Naive thymus-derived CD4-positive, alpha-beta T cell (primary cell): ENCODE measurements around the gene RCVRN. TPM values are rescaled to one million over a fixed set of nuclear protein-coding genes. Genes with fewer than 3 reads are reported as not detected.

Source experiments
- ATAC-seq: fragments of 150-1000 bp; cut with Tn5 transposase; 2 replicates; pipeline ENCODE4 v1.10.0; 2021; ENCODE audit warnings: mild to moderate bottlenecking, moderate library complexity
- CTCF ChIA-PET: fragments of 350-600 bp; sonication (Branson Sonifier 250); formaldehyde crosslinking; loops from one replicate; lab custom pipeline; 2021; ENCODE audit warnings: antibody characterized with exemption; lab: Charles Lee
- POLR2A ChIA-PET: fragments of 350-600 bp; sonication (Branson Sonifier 250); formaldehyde crosslinking; loops from one replicate; lab custom pipeline; 2021; ENCODE audit warnings: antibody characterized with exemption, inconsistent platforms; lab: Charles Lee
- DNase-seq, 9 donors: peaks; one replicate each; pipeline versions ENCODE4 v3.0.0 to v3.0.0-alpha.2; 2020 to 2022; ENCODE audit warnings: mixed read lengths in 1 of 9
- H3K27ac ChIP-seq: one replicate; pipeline ENCODE4 v1.7.0; 2013; ENCODE audit warnings: mild to moderate bottlenecking, low read depth, low read length, moderate library complexity
- H3K27me3 ChIP-seq, 2 donors: one replicate each; pipeline ENCODE4 v1.7.0; 2013; ENCODE audit warnings: low read length in 2 of 2, mild to moderate bottlenecking in 2 of 2, moderate library complexity in 2 of 2; ENCODE audit not compliant: control insufficient read depth in 2 of 2, insufficient read depth in 2 of 2
- H3K36me3 ChIP-seq, 3 experiments: 1 replicate in 2 of 3; 2 replicates in 1 of 3; pipeline ENCODE4 v1.7.0; 2013; ENCODE audit warnings: low read length in 3 of 3, mild to moderate bottlenecking in 3 of 3, moderate library complexity in 1 of 3; ENCODE audit not compliant: insufficient read depth in 3 of 3, control insufficient read depth in 2 of 3
- H3K4me1 ChIP-seq, 2 donors: one replicate each; pipeline ENCODE4 v1.7.0; 2013; ENCODE audit warnings: low read length in 2 of 2, mild to moderate bottlenecking in 2 of 2, moderate library complexity in 1 of 2; ENCODE audit not compliant: control insufficient read depth in 2 of 2, insufficient read depth in 2 of 2
- H3K4me3 ChIP-seq: 2 replicates; pipeline ENCODE4 v1.7.0; 2013; ENCODE audit warnings: mild to moderate bottlenecking, low read length
- H3K9me3 ChIP-seq, 3 experiments: 1 replicate in 2 of 3; 2 replicates in 1 of 3; pipeline ENCODE4 v1.7.0; 2013; ENCODE audit warnings: low read length in 3 of 3; ENCODE audit not compliant: control insufficient read depth in 2 of 3
- H3K27ac Mint-ChIP-seq, 9 donors: one replicate each; pipeline ENCODE4 v1.8.0; 2020 to 2022; ENCODE audit warnings: mixed read lengths in 9 of 9, mild to moderate bottlenecking in 8 of 9, moderate library complexity in 5 of 9, inconsistent platforms in 2 of 9
- H3K27me3 Mint-ChIP-seq, 5 donors: one replicate each; pipeline ENCODE4 v1.8.0; 2021 to 2022; ENCODE audit warnings: mixed read lengths in 5 of 5, mild to moderate bottlenecking in 1 of 5
- H3K36me3 Mint-ChIP-seq, 5 donors: one replicate each; pipeline ENCODE4 v1.8.0; 2020 to 2022; ENCODE audit warnings: mixed read lengths in 5 of 5, mild to moderate bottlenecking in 3 of 5, inconsistent platforms in 1 of 5
- H3K4me1 Mint-ChIP-seq, 7 donors: one replicate each; pipeline ENCODE4 v1.8.0; 2020 to 2022; ENCODE audit warnings: mixed read lengths in 7 of 7, mild to moderate bottlenecking in 3 of 7, inconsistent platforms in 1 of 7
- H3K4me3 Mint-ChIP-seq, 10 donors: one replicate each; pipeline ENCODE4 v1.8.0; 2020 to 2022; ENCODE audit warnings: mild to moderate bottlenecking in 10 of 10, mixed read lengths in 10 of 10, moderate library complexity in 6 of 10, inconsistent platforms in 2 of 10
- H3K9me3 Mint-ChIP-seq, 11 donors: one replicate each; pipeline ENCODE4 v1.8.0; 2020 to 2022; ENCODE audit warnings: mixed read lengths in 11 of 11, mild to moderate bottlenecking in 4 of 11, inconsistent platforms in 1 of 11, moderate library complexity in 1 of 11
- intact Hi-C, 2 donors: fragments of 100-400 bp; cut with micrococcal nuclease; formaldehyde crosslinking; loops; one replicate each; pipeline ENCODE4 v1.15.1; 2023
- polyA plus RNA-seq, 2 donors: library from polyadenylated mRNA; unstranded; fragments of 300-500 nt; fragmentation: Illumina TruSeq; gene quantifications; one replicate each; pipeline ENCODE4 v1.2.3, GENCODE V29; 2021
- total RNA-seq, 6 experiments: library from RNA in 5 of 6; stranded (reverse) in 5 of 6; gene quantifications; 1 replicate in 5 of 6; 2 replicates in 1 of 6; pipeline ENCODE4 v1.2.3 and lab custom pipeline; 2021 to 2026

Gene RCVRN
- total and polyA plus RNA-seq, 7 experiments from 2014 or later: 0.93 TPM; not detected in 6

DNA sequence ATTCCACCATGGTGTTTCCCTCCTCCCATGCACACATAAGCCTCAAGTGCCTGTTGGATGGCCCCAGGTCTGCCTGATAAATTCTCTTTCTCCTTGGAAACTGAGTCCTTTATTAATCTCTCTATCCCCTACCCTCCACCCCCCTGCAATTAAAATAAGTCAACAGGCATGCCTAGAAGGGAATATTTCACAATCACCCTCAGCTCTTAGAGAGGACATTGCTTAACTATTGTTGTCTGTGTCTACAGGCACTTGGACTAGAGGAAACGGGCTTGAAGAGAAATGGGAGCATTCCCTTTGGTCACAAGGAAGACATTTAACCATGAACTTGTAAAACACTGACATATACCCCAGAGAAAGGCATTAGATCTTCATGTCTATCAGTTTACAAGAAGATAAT, 39.5 kb downstream of the RCVRN start:
- ATAC-seq: no peak
- no peak for DNase-seq
- Histone ChIP-seq H3K4me1 (no peaks in the 10 kb centered on the region), H3K9me3 (peaks cover 0 to 3% (median 0%) of the 10 kb centered on the region in 3 experiments), H3K36me3 (no peaks in the 10 kb centered on the region), H3K27ac (no peak overlapping the region), H3K4me3 (no peak overlapping the region), H3K27me3 (no peaks in the 10 kb centered on the region)
- H3K9me3 Mint-ChIP-seq: peaks cover 0 to 34% (median 12%) of the 10 kb centered on the region in 11 donors
- H3K27me3 Mint-ChIP-seq: peaks cover 0 to 12% (median 8%) of the 10 kb centered on the region in 5 donors
- CTCF ChIA-PET: no interaction called here
- POLR2A ChIA-PET: no interaction called here
- intact Hi-C loops: no loop called here
- H3K36me3 Mint-ChIP-seq: peaks cover 0 to 4% (median 0%) of the 10 kb centered on the region in 5 donors
- H3K4me3 Mint-ChIP-seq: no peak overlapping the region
- no peaks in the 10 kb centered on the region for H3K4me1 Mint-ChIP-seq
- no peak overlapping the region for H3K27ac Mint-ChIP-seq

DNA sequence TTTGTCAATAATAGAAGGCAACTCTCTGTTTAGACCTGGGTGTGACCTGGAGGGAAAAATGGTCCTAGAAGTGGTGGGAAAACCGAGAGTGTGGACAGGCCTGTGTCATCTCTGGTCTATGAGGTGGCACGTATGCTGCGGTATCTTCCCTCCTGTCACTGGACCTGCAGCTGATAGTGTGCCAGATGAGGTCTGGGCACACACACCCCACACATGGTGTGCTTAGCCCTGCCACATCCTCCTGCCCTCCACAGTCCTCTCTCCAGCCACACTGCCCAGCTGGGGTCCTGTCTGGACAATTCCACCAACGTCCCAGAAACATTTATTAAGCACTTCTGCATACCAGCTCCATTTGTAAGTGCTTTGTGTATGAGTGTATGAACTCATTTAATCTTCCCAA, 42.1 kb downstream of the RCVRN start:
- ChIA-PET CTCF (interaction anchor here (0.5 kb wide), 1 partner anchor 983 kb away, joined by 4 read pairs; no protein-coding TSS in a partner anchor), POLR2A (no interaction called here)
- H3K4me3 ChIP-seq: no peak overlapping the region
- H3K27ac Mint-ChIP-seq: no peak overlapping the region
- peaks cover 0 to 53% (median 13%) of the 10 kb centered on the region in 11 donors for H3K9me3 Mint-ChIP-seq
- DNase-seq (no peak), ATAC-seq (no peak)
- peaks cover 0 to 3% (median 0%) of the 10 kb centered on the region in 3 experiments for H3K9me3 ChIP-seq
- H3K36me3 ChIP-seq: no peaks in the 10 kb centered on the region
- peaks cover 0 to 4% (median 0%) of the 10 kb centered on the region in 5 donors for H3K36me3 Mint-ChIP-seq
- no peak overlapping the region for H3K27ac ChIP-seq
- peaks cover 0 to 9% (median 4%) of the 10 kb centered on the region in 5 donors for H3K27me3 Mint-ChIP-seq
- no peak overlapping the region for H3K4me3 Mint-ChIP-seq
- no peaks in the 10 kb centered on the region for H3K4me1 Mint-ChIP-seq
- no peaks in the 10 kb centered on the region for H3K4me1 ChIP-seq
- intact Hi-C loops: no loop called here
- H3K27me3 ChIP-seq: no peaks in the 10 kb centered on the region

DNA sequence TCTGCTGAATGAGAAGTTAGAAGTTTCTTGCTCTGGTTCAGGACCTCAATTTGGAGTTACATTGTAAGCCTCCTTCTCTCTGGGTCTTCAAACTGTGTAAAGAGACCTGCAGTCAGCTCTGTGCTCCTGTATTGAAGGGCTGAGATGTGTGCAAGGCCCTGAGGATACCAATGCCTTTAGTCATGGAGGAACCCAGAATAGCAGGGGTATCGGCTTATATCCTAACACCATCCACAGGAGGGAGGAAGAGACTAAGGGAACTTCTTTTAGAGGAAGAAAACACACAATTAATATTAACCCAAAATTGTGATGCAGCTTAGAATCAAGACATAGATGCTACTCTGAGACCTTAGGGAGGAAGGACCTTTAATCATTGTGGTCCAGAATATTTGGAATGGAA, 42.9 kb downstream of the RCVRN start:
- Histone ChIP-seq H3K4me3 (no peak overlapping the region), H3K4me1 (no peaks in the 10 kb centered on the region), H3K27ac (no peak overlapping the region), H3K27me3 (no peaks in the 10 kb centered on the region), H3K9me3 (peaks cover 0 to 3% (median 0%) of the 10 kb centered on the region in 3 experiments), H3K36me3 (no peaks in the 10 kb centered on the region)
- peaks cover 0 to 16% (median 3%) of the 10 kb centered on the region in 5 donors for H3K27me3 Mint-ChIP-seq
- CTCF ChIA-PET: no interaction called here
- peaks cover 0 to 53% (median 13%) of the 10 kb centered on the region in 11 donors for H3K9me3 Mint-ChIP-seq
- H3K4me1 Mint-ChIP-seq: no peaks in the 10 kb centered on the region
- DNase-seq (no peak), ATAC-seq (no peak)
- intact Hi-C loops: no loop called here
- H3K4me3 Mint-ChIP-seq: no peak overlapping the region
- H3K36me3 Mint-ChIP-seq: peaks cover 0 to 4% (median 0%) of the 10 kb centered on the region in 5 donors
- POLR2A ChIA-PET: no interaction called here
- H3K27ac Mint-ChIP-seq: no peak overlapping the region

DNA sequence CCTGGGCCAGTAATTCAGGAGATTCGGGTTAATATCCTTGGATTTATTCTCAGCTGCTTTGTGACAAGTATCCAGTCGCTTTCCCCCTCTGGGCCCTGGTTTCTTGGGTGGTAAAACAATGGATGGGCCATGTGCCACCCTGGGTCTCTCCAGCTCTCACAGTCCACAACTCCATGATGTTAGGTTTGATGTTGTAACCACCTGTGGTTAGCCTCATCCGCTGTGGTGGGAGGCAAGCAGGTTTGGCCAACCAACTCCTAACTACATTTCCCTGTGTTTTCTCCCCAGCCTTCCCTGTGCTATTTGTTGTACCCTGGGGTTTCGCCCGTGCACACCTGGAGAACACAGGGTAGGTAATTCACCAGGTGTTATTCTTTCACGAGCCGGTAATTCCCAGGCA, 44.2 kb downstream of the RCVRN start:
- H3K4me1 Mint-ChIP-seq: no peaks in the 10 kb centered on the region
- H3K27ac ChIP-seq: no peak overlapping the region
- H3K9me3 ChIP-seq: peaks cover 0 to 3% (median 0%) of the 10 kb centered on the region in 3 experiments
- peaks cover 0 to 4% (median 0%) of the 10 kb centered on the region in 5 donors for H3K36me3 Mint-ChIP-seq
- peaks cover 0 to 16% (median 3%) of the 10 kb centered on the region in 5 donors for H3K27me3 Mint-ChIP-seq
- intact Hi-C loops: no loop called here
- ChIA-PET POLR2A (no interaction called here), CTCF (no interaction called here)
- no peak for ATAC-seq
- no peaks in the 10 kb centered on the region for H3K4me1 ChIP-seq
- peaks cover 0 to 60% (median 13%) of the 10 kb centered on the region in 11 donors for H3K9me3 Mint-ChIP-seq
- no peak overlapping the region for H3K4me3 ChIP-seq
- H3K27ac Mint-ChIP-seq: no peak overlapping the region
- H3K36me3 ChIP-seq: no peaks in the 10 kb centered on the region
- DNase-seq: no peak
- H3K27me3 ChIP-seq: no peaks in the 10 kb centered on the region
- no peak overlapping the region for H3K4me3 Mint-ChIP-seq

DNA sequence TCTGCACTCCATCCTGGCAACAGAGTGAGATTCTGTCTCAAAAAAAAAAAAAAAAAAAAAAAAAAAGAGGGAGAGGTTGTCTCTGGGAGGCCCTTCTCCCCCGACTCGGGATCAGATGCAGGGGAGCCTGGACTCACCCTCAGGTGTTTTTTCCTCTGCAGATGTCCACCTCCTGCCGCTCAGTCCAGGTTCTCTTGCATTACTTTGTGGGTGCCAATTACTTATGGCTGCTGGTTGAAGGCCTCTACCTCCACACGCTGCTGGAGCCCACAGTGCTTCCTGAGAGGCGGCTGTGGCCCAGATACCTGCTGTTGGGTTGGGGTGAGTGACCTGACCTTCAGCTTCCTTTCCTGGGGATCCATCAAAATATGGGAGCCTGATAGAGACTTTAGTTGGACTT, 45.3 kb downstream of the RCVRN start:
- peaks cover 0 to 55% (median 12%) of the 10 kb centered on the region in 11 donors for H3K9me3 Mint-ChIP-seq
- CTCF ChIA-PET: no interaction called here
- peaks cover 0 to 12% (median 3%) of the 10 kb centered on the region in 5 donors for H3K27me3 Mint-ChIP-seq
- no peaks in the 10 kb centered on the region for H3K4me1 ChIP-seq
- intact Hi-C loops: no loop called here
- no peak overlapping the region for H3K4me3 ChIP-seq
- no peak for ATAC-seq
- H3K27ac Mint-ChIP-seq: no peak overlapping the region
- no peak overlapping the region for H3K27ac ChIP-seq
- H3K4me1 Mint-ChIP-seq: no peaks in the 10 kb centered on the region
- no peak for DNase-seq
- POLR2A ChIA-PET: no interaction called here
- no peaks in the 10 kb centered on the region for H3K36me3 ChIP-seq
- peaks cover 0 to 3% (median 0%) of the 10 kb centered on the region in 3 experiments for H3K9me3 ChIP-seq
- no peak overlapping the region for H3K4me3 Mint-ChIP-seq
- H3K27me3 ChIP-seq: no peaks in the 10 kb centered on the region
- H3K36me3 Mint-ChIP-seq: no peaks in the 10 kb centered on the region

DNA sequence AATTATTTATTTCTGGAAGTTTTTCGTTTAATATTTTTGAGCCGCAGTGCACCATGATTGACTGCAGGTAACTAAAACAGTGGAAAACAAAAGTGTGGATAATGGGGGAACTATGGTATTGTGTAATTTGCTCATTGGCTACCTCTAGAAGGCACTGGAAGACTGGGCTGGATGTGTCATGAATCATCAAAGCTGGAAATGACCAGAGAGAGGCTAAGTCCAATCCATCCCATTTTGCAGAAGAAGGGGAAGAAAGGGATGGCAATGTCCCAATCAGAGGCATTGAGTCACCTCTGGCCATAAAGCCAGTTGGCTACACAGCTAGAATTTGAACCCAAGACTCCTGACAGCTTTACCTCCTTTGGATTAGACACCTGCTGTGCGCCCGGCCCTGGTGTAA, 50.0 kb downstream of the RCVRN start:
- no peaks in the 10 kb centered on the region for H3K27me3 ChIP-seq
- H3K4me3 Mint-ChIP-seq: no peak overlapping the region
- ATAC-seq: no peak
- ChIA-PET POLR2A (no interaction called here), CTCF (no interaction called here)
- no peaks in the 10 kb centered on the region for H3K36me3 ChIP-seq
- no peak overlapping the region for H3K4me3 ChIP-seq
- peaks cover 0 to 26% (median 5%) of the 10 kb centered on the region in 11 donors for H3K9me3 Mint-ChIP-seq
- no peaks in the 10 kb centered on the region for H3K36me3 Mint-ChIP-seq
- intact Hi-C loops: no loop called here
- peaks cover 0 to 16% (median 12%) of the 10 kb centered on the region in 5 donors for H3K27me3 Mint-ChIP-seq
- no peak for DNase-seq
- H3K27ac ChIP-seq: no peak overlapping the region
- no peaks in the 10 kb centered on the region for H3K4me1 Mint-ChIP-seq
- no peak overlapping the region for H3K27ac Mint-ChIP-seq
- no peaks in the 10 kb centered on the region for H3K4me1 ChIP-seq
- H3K9me3 ChIP-seq: no peaks in the 10 kb centered on the region

DNA sequence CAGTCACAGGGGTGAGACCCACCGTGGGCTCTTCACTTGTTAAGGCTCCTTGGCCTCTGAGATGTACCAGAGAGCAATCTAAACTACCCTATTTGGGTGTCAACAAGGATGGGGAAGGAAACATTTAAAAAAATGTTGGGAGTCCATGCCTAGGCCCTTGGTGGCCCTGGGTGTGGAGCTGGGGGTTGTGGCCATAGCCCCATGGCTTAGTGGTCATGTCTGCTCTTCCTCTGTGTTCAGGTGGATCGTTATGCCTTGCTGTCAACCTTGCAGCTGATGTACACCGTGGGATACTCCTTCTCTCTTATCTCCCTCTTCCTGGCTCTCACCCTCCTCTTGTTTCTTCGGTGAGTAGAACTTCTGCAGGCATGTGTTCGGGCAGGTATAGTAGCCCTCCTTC, 50.8 kb downstream of the RCVRN start:
- DNase-seq (no peak), ATAC-seq (no peak)
- Mint-ChIP-seq H3K36me3 (no peaks in the 10 kb centered on the region), H3K4me1 (no peaks in the 10 kb centered on the region), H3K27ac (no peak overlapping the region), H3K4me3 (no peak overlapping the region), H3K27me3 (peaks cover 0 to 14% (median 12%) of the 10 kb centered on the region in 5 donors), H3K9me3 (peaks cover 0 to 21% (median 5%) of the 10 kb centered on the region in 11 donors)
- H3K27ac ChIP-seq: no peak overlapping the region
- intact Hi-C loops: no loop called here
- POLR2A ChIA-PET: no interaction called here
- H3K4me1 ChIP-seq: no peaks in the 10 kb centered on the region
- H3K27me3 ChIP-seq: no peaks in the 10 kb centered on the region
- H3K36me3 ChIP-seq: no peaks in the 10 kb centered on the region
- no peak overlapping the region for H3K4me3 ChIP-seq
- no peaks in the 10 kb centered on the region for H3K9me3 ChIP-seq
- CTCF ChIA-PET: no interaction called here
